Tibial nerve (tissue), 4 donors: ENCODE data around the gene IGFBP2. TPM values are rescaled to one million over a fixed set of nuclear protein-coding genes. Genes with fewer than 3 reads are reported as not detected.

Experiments
- DNase-seq, 2 donors: peaks; one replicate each; pipeline ENCODE4 v3.0.0-alpha.2; 2019; ENCODE audit warnings: low spot score in 2 of 2
- H3K27ac ChIP-seq, 4 donors: fragments of 200-600 bp; sonication (generic) in 3 of 4; one replicate each; pipeline ENCODE4 v1.5.1; 2017 to 2019; ENCODE audit warnings: mild to moderate bottlenecking in 1 of 4
- H3K27me3 ChIP-seq, 2 donors: fragments of 200-600 bp; sonication (generic) in 1 of 2; one replicate each; pipeline versions ENCODE4 v1.5.1 to v1.6.0; 2017 to 2019
- H3K36me3 ChIP-seq, 3 donors: fragments of 200-600 bp; sonication (generic); one replicate each; pipeline ENCODE4 v1.5.1; 2018 to 2019
- H3K4me1 ChIP-seq, 4 donors: fragments of 200-600 bp; sonication (generic) in 3 of 4; one replicate each; pipeline ENCODE4 v1.5.1; 2017 to 2019
- H3K4me3 ChIP-seq, 4 donors: fragments of 200-600 bp; sonication (generic) in 3 of 4; one replicate each; pipeline ENCODE4 v1.5.1; 2017 to 2019; ENCODE audit warnings: mild to moderate bottlenecking in 1 of 4, moderate library complexity in 1 of 4
- H3K9me3 ChIP-seq, 4 donors: fragments of 200-600 bp; sonication (generic) in 3 of 4; one replicate each; pipeline ENCODE4 v1.5.1; 2017 to 2019
- CTCF ChIP-seq, 5 experiments: fragments of 200-600 bp in 3 of 5; fragments of 450-650 bp in 2 of 5; sonication (generic) in 3 of 5; IDR thresholded peaks; one replicate each; pipeline ENCODE4 v1.5.1; 2016 to 2019; ENCODE audit warnings: antibody characterized with exemption in 5 of 5, mild to moderate bottlenecking in 3 of 5, moderate library complexity in 2 of 5
- EP300 ChIP-seq, 2 donors: sonication (generic); formaldehyde crosslinking; IDR thresholded peaks; one replicate each; pipeline ENCODE4 v1.6.1; 2017; ENCODE audit warnings: antibody characterized with exemption in 2 of 2, mild to moderate bottlenecking in 1 of 2
- POLR2A ChIP-seq, 2 donors: fragments of 450-650 bp; IDR thresholded peaks; one replicate each; pipeline ENCODE4 v1.6.1; 2017; ENCODE audit warnings: antibody characterized with exemption in 2 of 2, mild to moderate bottlenecking in 2 of 2, moderate library complexity in 2 of 2
- WGBS, 2 donors: methylation state at CpG; one replicate each; pipeline ENCODE4 v1.1.5; 2018; 5-methylcytosine and 5-hydroxymethylcytosine counted together
- total RNA-seq, 4 donors: library from RNA; depleted of rRNA; stranded (reverse); fragments of >200 nt; gene quantifications; one replicate each; pipeline ENCODE4 v1.1.0, GENCODE V29; 2016

The IGFBP2 gene
- total RNA-seq, 4 donors from 2014 or later: 125 to 337 (median 157) TPM

GRCh38 chr2:216698895-216699294 is 65.7 kb downstream of the IGFBP2 start:
- peak in 1 of 2 donors; percentile 55 for DNase-seq
- peaks cover 0 to 8% of the 10 kb centered on the region in 2 donors for H3K27me3 ChIP-seq
- 11 to 12% methylated on average over 5 of the region's 5 CpGs for WGBS, 2 donors

GRCh38 chr2:216700088-216700567 is 66.9 kb downstream of the IGFBP2 start:
- H3K4me1 ChIP-seq: peaks cover 0 to 52% (median 6%) of the 10 kb centered on the region in 4 donors
- no peak for TF ChIP-seq POLR2A (IDR thresholded peaks at IDR 0.05)
- TF ChIP-seq EP300 (IDR thresholded peaks at IDR 0.05): no peak
- no peak for TF ChIP-seq CTCF (IDR thresholded peaks at IDR 0.05)
- no peaks in the 10 kb centered on the region for H3K9me3 ChIP-seq
- WGBS, 2 donors: 46% methylated on average over 7 of the region's 7 CpGs
- no peak overlapping the region for H3K4me3 ChIP-seq
- H3K27me3 ChIP-seq: peaks cover 0 to under 1% of the 10 kb centered on the region in 2 donors
- H3K36me3 ChIP-seq: no peaks in the 10 kb centered on the region
- peak overlapping the region in 1 of 4 donors; percentile 57 for H3K27ac ChIP-seq
- DNase-seq: no peak

More at GRCh38 chr2:216698895-216699294, 65.7 kb downstream of the IGFBP2 start:
- Histone ChIP-seq H3K9me3 (no peaks in the 10 kb centered on the region), H3K27ac (peak overlapping the region in 1 of 4 donors; percentile 91), H3K4me1 (peaks cover 0 to 63% (median 16%) of the 10 kb centered on the region in 4 donors), H3K36me3 (no peaks in the 10 kb centered on the region), H3K4me3 (no peak overlapping the region)
- no peak for TF ChIP-seq POLR2A (IDR thresholded peaks at IDR 0.05)
- peak in 1 of 2 donors; percentile 43 for TF ChIP-seq EP300 (IDR thresholded peaks at IDR 0.05)
- TF ChIP-seq CTCF (IDR thresholded peaks at IDR 0.05): peak; percentile 45 to 82 (median 64)

- TF ChIP-seq POLR2A (IDR thresholded peaks at IDR 0.05) (no peak), EP300 (IDR thresholded peaks at IDR 0.05) (no peak), CTCF (IDR thresholded peaks at IDR 0.05) (no peak)
- no peak for DNase-seq
- Histone ChIP-seq H3K27me3 (no peaks in the 10 kb centered on the region), H3K9me3 (no peaks in the 10 kb centered on the region), H3K4me1 (peaks cover 0 to 45% (median 2%) of the 10 kb centered on the region in 4 donors), H3K36me3 (no peaks in the 10 kb centered on the region), H3K4me3 (no peak overlapping the region), H3K27ac (peak overlapping the region in 1 of 4 donors; percentile 28)
- WGBS, 2 donors: 41 to 53% methylated on average over 5 of the region's 5 CpGs
These were observed 67.6 kb downstream of the IGFBP2 start for GRCh38 chr2:216700781-216701180.

GRCh38 chr2:216701544-216701943 is 68.3 kb downstream of the IGFBP2 start:
- 85 to 94% methylated on average over 7 of the region's 7 CpGs for WGBS, 2 donors
- H3K9me3 ChIP-seq: no peaks in the 10 kb centered on the region
- H3K4me1 ChIP-seq: peaks cover 0 to 38% (median 2%) of the 10 kb centered on the region in 4 donors
- H3K4me3 ChIP-seq: no peak overlapping the region
- H3K27me3 ChIP-seq: no peaks in the 10 kb centered on the region
- no peak overlapping the region for H3K27ac ChIP-seq
- no peaks in the 10 kb centered on the region for H3K36me3 ChIP-seq
- TF ChIP-seq CTCF (IDR thresholded peaks at IDR 0.05): no peak
- no peak for TF ChIP-seq EP300 (IDR thresholded peaks at IDR 0.05)
- TF ChIP-seq POLR2A (IDR thresholded peaks at IDR 0.05): no peak
- no peak for DNase-seq

- H3K36me3 ChIP-seq: no peaks in the 10 kb centered on the region
- peaks cover 0 to 29% (median 0%) of the 10 kb centered on the region in 4 donors for H3K4me1 ChIP-seq
- DNase-seq: no peak
- H3K4me3 ChIP-seq: no peak overlapping the region
- no peaks in the 10 kb centered on the region for H3K27me3 ChIP-seq
- 64 to 87% methylated on average over 1 of the region's 1 CpG for WGBS, 2 donors
- TF ChIP-seq POLR2A (IDR thresholded peaks at IDR 0.05): no peak
- TF ChIP-seq CTCF (IDR thresholded peaks at IDR 0.05): no peak
- no peak for TF ChIP-seq EP300 (IDR thresholded peaks at IDR 0.05)
- no peaks in the 10 kb centered on the region for H3K9me3 ChIP-seq
- H3K27ac ChIP-seq: no peak overlapping the region
These were observed 69.5 kb downstream of the IGFBP2 start for GRCh38 chr2:216702756-216703155.
